Pulmonary artery endothelial cell (primary cell): Measurements from ENCODE around the gene OTOS. TPM values are rescaled to one million over a fixed set of nuclear protein-coding genes. Genes with fewer than 3 reads are reported as not detected.

Source experiments
- DNase-seq: peaks from one replicate; pipeline ENCODE4 v3.0.0-alpha.2; 2011; ENCODE audit warnings: low read depth, low spot score
- total RNA-seq: library from RNA; depleted of rRNA; stranded (reverse); fragments of >200 nt; gene quantifications from 2 replicates; pipeline ENCODE4 v1.2.3, GENCODE V29; 2014

Gene OTOS
- total RNA-seq = not detected in 2 replicates

- no peak for DNase-seq
These were observed at the start of gene OTOS for GRCh38 chr2:240140511-240140910. OTOS (minus strand) TSS chr2:240140658; CDS start chr2:240140326, 332 bp downstream.

DNA sequence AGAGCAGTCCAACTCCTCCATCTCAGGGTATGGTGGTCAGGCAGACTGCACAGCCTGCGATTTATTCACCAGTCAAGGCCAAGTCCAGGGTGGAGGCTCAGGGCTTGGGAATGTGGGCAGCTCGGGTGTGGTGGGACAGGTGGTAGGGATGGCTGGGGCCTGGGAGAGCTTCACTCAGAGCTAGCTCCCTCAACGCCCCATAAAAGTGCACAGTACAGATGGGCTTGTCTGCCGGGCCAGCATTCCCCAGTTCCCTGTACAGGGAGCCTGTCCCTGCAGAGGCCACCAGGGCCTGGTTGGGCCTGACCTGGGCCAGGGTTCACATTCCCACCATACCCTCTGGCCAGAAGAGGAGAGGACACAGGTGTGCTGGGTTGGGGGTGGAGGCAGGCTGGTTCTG is 49.2 kb upstream of the OTOS start:
- no peak for DNase-seq

DNA sequence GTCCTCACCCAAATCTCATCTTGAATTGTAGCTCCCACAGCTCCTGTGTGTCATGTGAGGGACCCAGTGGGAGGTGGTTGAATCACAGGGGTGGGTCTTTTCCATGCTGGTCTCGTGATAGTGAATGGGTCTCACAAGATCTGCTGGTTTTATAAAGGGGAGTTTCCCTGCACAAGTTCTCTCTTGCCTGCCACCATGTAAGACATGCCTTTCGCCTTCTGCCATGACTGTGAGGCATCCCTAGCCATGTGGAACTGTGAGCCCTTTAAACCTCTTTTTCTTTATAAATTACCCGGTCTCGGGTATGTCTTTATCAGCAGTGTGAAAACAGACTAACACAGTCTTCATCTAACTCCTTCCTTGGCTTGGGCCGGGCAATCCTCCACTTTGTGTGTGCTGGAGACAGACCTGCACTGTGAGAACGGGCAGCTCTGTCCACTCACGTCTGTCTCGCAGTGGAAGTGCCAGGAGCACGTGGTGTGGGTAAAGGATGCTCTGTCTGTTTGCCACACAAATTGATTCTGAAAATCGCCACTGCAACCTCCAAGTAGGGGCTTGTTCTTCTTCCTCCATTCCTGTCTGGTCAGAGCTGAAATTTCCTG is 47.6 kb upstream of the OTOS start:
- no peak for DNase-seq

DNA sequence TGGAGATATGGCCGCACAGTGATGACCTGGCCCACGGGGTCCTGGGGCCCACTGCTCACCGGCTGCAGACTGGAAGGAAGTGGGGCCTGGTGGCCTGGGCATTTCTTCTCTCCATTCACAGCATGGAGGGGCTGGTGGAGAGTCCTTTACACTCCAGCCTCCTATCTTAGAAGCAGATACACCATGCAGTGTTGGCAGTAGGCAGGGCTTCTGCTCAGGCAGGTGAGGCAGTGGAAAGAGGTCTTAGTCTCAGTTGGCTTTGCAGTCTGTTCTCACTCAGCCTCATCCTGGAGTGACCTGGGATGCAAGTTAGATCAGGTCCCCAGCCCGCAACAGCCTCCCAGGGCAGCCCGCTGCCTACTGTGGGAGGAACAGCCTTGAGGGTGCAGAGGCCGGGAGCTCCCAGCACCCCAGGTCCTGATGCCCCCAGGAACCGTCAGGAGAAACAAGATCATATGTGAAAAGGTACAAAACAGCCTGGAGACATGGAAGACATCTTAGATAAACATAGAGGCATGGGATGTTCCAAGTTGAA is 45.8 kb upstream of the OTOS start:
- no peak for DNase-seq

- no peak for DNase-seq
These were observed 44.2 kb upstream of the OTOS start for GRCh38 chr2:240184656-240185055.

GRCh38 chr2:240183875-240184590 is 43.6 kb upstream of the OTOS start:
- no peak for DNase-seq

DNA sequence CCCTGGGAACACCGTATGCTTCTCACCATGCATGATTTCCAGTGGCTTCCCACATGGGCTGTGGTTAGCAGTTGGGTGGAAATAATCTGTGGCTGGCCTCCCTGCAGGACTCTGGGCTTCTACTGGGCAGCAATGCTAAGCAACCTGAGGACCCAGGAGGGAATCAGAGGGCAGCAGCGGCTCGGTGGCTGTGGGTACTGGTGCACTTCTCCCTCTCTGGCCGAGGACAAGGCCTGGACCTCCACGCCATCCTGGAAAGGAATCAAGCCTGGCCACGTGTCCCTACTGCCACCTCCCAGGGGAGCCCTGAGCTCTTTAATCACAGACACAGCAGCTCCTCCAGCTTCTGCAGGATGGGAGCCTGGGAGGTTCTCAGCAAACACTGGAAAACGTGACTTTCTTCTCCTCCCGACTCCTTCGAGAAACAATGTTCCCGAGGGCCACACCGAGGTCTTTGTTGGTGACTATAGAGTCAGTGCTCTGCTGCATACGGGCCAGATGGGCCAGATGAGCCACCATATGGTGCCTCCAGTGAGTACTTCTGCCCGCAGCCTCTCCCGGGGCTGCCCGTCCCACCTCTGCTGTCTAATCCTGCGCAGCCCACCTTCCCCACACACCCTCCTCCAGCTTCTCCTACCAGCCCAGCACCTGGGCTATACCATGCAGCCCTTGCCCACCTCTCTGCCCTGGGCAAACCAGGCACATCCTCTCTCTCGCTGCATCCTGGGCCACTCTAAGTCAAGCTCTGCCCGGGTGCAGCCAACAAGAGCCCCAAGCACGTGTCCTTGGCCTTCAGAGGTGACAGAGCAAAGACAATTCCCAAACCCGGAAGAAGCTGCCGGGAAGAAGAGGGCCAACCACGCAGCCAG is 42.8 kb upstream of the OTOS start:
- DNase-seq = no peak

DNA sequence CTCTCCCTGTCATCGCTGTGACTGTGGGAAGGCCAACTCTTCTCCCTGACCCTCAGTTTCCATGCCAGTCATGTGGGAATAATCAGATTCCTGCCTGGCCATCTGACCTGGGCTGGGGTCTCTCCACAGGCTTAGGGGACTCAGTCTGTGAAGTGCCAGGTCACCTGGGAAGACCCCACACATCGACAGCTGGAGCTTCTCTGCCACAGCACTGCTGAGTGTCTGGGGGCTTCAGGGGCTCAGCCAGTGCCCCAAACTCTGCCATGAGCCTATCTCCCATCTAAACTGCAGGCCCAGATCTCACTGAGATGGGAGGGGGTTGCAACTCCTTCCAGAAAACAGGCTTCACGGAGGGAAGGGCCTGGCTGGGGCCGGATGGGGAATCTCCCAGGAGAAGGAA is 42.0 kb upstream of the OTOS start:
- DNase-seq = no peak

DNA sequence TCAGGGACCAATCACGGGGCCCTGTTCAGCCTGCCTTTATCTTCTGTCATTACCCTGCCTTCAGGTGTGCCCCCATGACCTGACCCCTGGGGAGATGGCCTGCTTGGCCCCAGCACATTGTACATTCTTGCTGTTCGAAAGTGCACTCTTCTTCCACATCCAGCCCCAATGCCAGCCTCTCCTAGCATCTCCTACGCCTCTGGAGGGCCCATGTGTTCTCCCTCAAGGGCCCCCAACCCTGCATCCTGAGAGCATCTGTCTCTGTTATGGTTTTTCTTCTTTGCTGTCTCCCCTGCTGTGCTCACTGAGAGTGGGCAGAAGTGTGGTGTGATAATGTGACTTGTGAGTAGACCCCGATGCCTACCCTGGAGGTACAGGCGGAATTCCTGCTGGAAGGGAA is 41.5 kb upstream of the OTOS start:
- DNase-seq = no peak

- DNase-seq = no peak
These were observed 39.6 kb upstream of the OTOS start for GRCh38 chr2:240179941-240180666.

GRCh38 chr2:240179186-240179815 is 38.8 kb upstream of the OTOS start:
- DNase-seq = no peak

DNA sequence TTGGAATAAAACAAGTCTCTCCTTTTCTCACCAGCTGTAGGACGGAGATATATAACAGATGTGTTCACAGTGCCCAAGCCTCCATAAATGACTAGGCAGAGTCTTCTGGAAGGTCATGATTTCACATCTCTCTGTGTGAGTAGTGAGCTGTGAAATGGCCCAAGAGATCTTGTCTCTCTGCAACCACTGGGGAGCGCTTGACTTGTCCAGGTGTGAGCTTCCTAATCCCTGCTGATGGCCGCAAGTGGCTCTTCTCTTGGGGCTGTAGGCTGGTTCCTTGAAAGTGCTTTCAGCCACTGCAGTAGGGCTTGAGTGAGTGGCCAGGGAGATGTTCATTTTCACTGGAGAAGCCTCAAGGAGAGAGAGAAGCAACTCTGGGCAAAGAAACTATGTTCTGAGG is 38.1 kb upstream of the OTOS start:
- no peak for DNase-seq

DNA sequence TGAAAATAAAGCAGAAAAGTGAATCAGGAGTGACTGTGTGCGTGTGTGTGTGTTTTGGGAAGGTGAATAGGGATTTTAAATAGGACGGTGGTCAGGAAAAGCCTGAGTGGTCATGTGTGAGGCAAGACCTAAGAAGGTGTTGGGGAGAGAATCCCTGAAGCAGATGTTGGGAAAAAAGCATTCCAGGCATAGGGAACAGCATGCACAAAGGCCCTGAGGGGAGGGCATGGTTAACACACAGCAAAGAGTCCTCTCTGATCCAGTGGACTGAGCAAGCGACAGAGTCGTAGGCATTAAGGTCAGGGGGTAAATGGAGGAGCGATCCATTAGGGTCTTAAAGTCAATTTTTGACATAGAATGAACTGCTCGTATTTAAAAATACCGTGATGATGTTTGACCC is 34.0 kb upstream of the OTOS start:
- DNase-seq = no peak

DNA sequence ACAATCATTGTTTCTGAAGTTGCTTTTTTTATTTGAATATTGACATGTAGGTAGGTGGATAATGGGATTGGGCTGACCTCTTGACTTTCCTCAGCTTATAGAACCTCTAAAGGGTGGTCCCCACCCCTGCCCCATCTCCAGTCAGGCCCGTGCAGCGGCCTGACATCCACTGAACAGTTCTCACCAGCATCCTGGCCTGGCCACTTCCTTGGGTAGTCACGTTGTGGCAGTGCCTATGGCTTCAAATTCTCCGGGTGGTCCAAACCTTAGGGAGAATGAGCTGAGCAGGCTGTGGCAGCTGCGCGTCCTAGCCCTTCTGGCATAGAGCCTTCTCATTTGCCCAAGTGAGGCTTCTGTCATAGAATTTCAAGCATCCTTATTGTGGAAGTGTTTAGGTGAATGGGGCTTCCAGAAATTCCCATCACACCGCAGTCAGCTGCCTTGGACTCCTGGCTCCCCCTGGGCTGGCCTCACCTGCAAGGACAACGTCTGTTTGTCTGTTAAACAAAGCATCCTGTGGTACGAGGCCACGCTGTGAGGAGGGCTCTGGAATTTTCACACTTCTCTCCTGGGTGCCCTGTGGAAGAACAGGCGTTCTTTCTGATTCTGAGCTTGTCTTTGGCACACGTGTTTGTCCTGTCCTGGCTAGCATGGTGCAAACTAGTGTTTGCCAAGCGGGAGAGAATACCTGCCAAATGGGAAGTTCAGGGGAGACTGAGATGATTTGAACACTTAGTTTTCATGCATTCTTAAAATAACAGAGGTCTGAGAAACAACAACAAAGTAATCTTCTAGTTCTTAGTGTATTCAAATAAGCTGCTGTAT is 31.8 kb upstream of the OTOS start:
- DNase-seq = no peak

DNA sequence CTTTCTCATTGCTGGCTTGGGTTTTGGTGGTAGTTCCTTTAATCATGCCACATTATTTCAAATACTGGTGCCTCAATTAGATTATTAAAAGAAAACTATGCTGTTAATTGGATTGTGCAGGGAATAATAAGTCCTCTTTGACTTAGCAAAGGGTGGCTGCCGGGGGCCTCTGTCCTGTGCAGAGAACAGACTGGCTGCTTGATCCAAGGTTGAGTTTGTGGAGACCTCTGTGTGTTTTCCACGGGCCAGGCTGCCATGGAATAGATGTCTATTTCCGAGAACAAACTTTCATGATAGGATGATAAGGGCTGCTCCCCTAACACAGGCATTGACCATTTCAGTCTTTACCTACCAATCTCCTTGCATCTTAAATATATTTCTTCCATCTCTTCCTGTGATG is 30.4 kb upstream of the OTOS start:
- DNase-seq = no peak

DNA sequence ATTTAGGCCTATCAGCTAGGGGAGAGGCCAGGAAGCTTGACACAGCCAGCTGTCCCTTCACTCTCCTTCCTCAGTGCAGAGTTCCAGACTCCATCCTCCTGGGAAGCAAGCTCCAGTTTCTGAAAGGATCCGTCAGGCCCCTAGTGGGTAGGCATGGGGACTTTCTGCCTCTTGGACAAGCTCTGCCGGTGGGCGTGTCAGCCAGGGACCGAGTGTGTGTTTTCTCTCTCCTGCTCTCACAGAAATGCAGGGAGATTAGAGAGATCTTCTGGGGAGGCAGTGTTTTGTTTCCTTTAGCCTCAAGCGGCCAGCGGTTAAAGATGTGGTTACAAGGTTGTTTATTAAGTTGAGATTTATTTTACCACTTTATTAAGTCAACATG is 29.9 kb upstream of the OTOS start:
- no peak for DNase-seq

GRCh38 chr2:240169486-240170353 is 29.3 kb upstream of the OTOS start:
- DNase-seq = no peak

DNA sequence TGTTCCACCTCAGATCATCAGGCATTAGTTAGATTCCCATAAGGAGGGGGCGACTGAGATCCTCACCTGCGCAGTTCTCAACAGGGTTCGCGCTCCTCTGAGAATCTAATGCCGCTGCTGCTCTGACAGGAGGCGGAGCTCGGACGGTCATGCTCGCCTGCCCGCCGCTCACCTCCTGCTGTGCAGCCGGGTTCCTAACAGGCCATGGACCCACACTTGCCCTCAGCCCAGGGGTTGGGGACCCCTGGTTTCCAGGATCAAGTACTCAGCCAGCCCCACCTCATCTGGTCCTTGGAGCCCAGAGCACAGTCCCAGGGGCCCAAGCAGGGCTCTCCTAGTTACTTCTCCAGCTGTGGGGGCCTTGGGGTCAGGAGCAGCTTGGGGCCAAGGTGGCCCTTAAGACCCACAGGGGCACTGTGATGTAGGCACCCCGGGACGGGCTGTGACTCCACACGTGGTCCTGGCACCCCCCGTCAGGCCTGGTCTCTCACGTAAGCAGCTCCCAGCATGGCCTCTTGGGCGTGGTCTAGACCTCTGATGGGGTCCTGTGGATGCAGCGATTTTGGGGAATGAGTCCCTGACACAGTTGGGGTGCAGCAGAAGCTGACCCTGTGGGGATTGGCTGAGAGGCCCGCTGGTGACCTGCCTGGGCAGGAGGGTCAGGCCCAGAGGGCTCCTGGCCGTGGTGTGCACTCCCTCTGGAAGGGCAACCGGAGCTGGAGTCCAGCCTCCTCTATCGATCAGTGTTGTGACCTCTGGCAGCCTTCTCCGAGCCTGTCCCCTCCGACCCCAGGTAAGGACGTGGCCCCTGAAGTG is 28.3 kb upstream of the OTOS start:
- no peak for DNase-seq
